Thyroid gland (tissue), 4 donors: Measurements from ENCODE around the gene ARSI.

Experiments used
- CTCF ChIP-seq, 6 experiments: fragments of 200-600 bp in 3 of 6; fragments of 450-650 bp in 3 of 6; sonication (generic) in 3 of 6; IDR thresholded peaks; one replicate each; pipeline ENCODE4 v1.5.1; 2016 to 2019; ENCODE audit warnings: antibody characterized with exemption in 6 of 6, mild to moderate bottlenecking in 2 of 6, inconsistent platforms in 1 of 6, moderate library complexity in 1 of 6
- POLR2A ChIP-seq, 2 donors: fragments of 450-650 bp; IDR thresholded peaks; one replicate each; pipeline ENCODE4 v1.6.1; 2017; ENCODE audit warnings: antibody characterized with exemption in 2 of 2, mild to moderate bottlenecking in 2 of 2, moderate library complexity in 1 of 2

GRCh38 chr5:150298701-150299451 is 3.8 kb downstream of the ARSI start:
- TF ChIP-seq CTCF (IDR thresholded peaks at IDR 0.05) (no peak), POLR2A (IDR thresholded peaks at IDR 0.05) (no peak)
